Skeletal muscle tissue (tissue), 4 donors: ENCODE data around the gene WNT3. TPM values are rescaled to one million over a fixed set of nuclear protein-coding genes. Genes with fewer than 3 reads are reported as not detected.
"Not testable (repeated sequence)": the region's sequence is repeated elsewhere in the genome, so short reads cannot be mapped to it uniquely, and the experiment has no call there.

Experiments
- H3K27ac ChIP-seq: one replicate; pipeline ENCODE4 v1.7.0; 2013; ENCODE audit warnings: mild to moderate bottlenecking, low read depth, low read length, inconsistent platforms
- H3K27me3 ChIP-seq, 3 donors: one replicate each; pipeline ENCODE4 v1.7.0; 2013; ENCODE audit warnings: low read length in 3 of 3; ENCODE audit not compliant: control insufficient read depth in 3 of 3, insufficient read depth in 3 of 3
- H3K36me3 ChIP-seq, 3 donors: one replicate each; pipeline ENCODE4 v1.7.0; 2013; ENCODE audit warnings: low read length in 3 of 3; ENCODE audit not compliant: control insufficient read depth in 3 of 3, insufficient read depth in 3 of 3
- H3K4me1 ChIP-seq, 3 donors: one replicate each; pipeline ENCODE4 v1.7.0; 2013; ENCODE audit warnings: low read length in 3 of 3, mild to moderate bottlenecking in 3 of 3; ENCODE audit not compliant: control insufficient read depth in 3 of 3, insufficient read depth in 3 of 3
- H3K4me3 ChIP-seq, 3 donors: one replicate each; pipeline ENCODE4 v1.7.0; 2013; ENCODE audit warnings: low read length in 3 of 3
- H3K9ac ChIP-seq, 3 donors: one replicate each; pipeline ENCODE4 v1.7.0; 2013; ENCODE audit warnings: low read length in 3 of 3, mild to moderate bottlenecking in 3 of 3, moderate library complexity in 2 of 3, low read depth in 1 of 3
- H3K9me3 ChIP-seq, 3 donors: one replicate each; pipeline ENCODE4 v1.7.0; 2013; ENCODE audit warnings: low read length in 3 of 3; ENCODE audit not compliant: control insufficient read depth in 3 of 3
- total RNA-seq: library from RNA; depleted of rRNA; stranded (reverse); fragments of >200 nt; gene quantifications from one replicate; pipeline ENCODE4 v1.2.3, GENCODE V29; 2014
- donor health status: Osteomylitis.

The WNT3 gene
- total RNA-seq, 1 donor from 2014 or later: 1.0 TPM

GRCh38 chr17:46853896-46854444 lies 35.5 kb upstream of the WNT3 start:
- Histone ChIP-seq H3K9ac (no peak overlapping the region), H3K4me3 (no peak overlapping the region), H3K9me3 (no peaks in the 10 kb centered on the region), H3K27ac (no peak overlapping the region), H3K4me1 (peaks cover 0 to 6% (median 6%) of the 10 kb centered on the region in 3 donors), H3K36me3 (no peaks in the 10 kb centered on the region), H3K27me3 (peaks cover 44 to 45% (median 44%) of the 10 kb centered on the region in 3 donors)

- Histone ChIP-seq H3K36me3 (no peaks in the 10 kb centered on the region), H3K27me3 (peaks cover 58 to 63% (median 62%) of the 10 kb centered on the region in 3 donors), H3K9ac (no peak within 1 kb of the TSS), H3K9me3 (no peaks in the 10 kb centered on the region), H3K4me3 (peak within 1 kb of the TSS in 1 of 3 donors; percentile 41), H3K4me1 (peaks cover 0 to 6% (median 6%) of the 10 kb centered on the region in 3 donors), H3K27ac (no peak within 1 kb of the TSS)
Measured at GRCh38 chr17:46851029-46851741, 32.7 kb upstream of the WNT3 start, which contains the start of gene WNT9B. TSS of gene WNT9B (plus strand) at chr17:46851583. CDS start at chr17:46851639, 56 bp downstream.

- Histone ChIP-seq H3K9ac (no peak overlapping the region), H3K27me3 (peaks cover 61 to 63% (median 62%) of the 10 kb centered on the region in 3 donors), H3K4me3 (no peak overlapping the region), H3K4me1 (peaks cover 0 to 6% (median 6%) of the 10 kb centered on the region in 3 donors), H3K36me3 (no peaks in the 10 kb centered on the region), H3K27ac (no peak overlapping the region), H3K9me3 (no peaks in the 10 kb centered on the region)
Measured at GRCh38 chr17:46850688-46851028, 32.2 kb upstream of the WNT3 start.

GRCh38 chr17:46848534-46848933 lies 30.0 kb upstream of the WNT3 start:
- Histone ChIP-seq H3K4me1 (peaks cover 0 to 6% (median 6%) of the 10 kb centered on the region in 3 donors), H3K36me3 (no peaks in the 10 kb centered on the region), H3K27ac (no peak overlapping the region), H3K27me3 (peaks cover 54 to 65% (median 56%) of the 10 kb centered on the region in 3 donors), H3K9me3 (no peaks in the 10 kb centered on the region), H3K9ac (no peak overlapping the region), H3K4me3 (no peak overlapping the region)

- Histone ChIP-seq H3K27me3 (peaks cover 50 to 66% (median 58%) of the 10 kb centered on the region in 3 donors), H3K9ac (no peak overlapping the region), H3K4me1 (peaks cover 0 to 6% (median 6%) of the 10 kb centered on the region in 3 donors), H3K9me3 (peaks cover 2 to 4% (median 3%) of the 10 kb centered on the region in 3 donors), H3K27ac (no peak overlapping the region), H3K36me3 (no peaks in the 10 kb centered on the region), H3K4me3 (no peak overlapping the region)
Measured at GRCh38 chr17:46847204-46848191, 29.0 kb upstream of the WNT3 start.

- H3K27ac ChIP-seq: no peak overlapping the region
- H3K4me1 ChIP-seq: peaks cover 0 to 4% (median 0%) of the 10 kb centered on the region in 3 donors
- no peaks in the 10 kb centered on the region for H3K36me3 ChIP-seq
- H3K9ac ChIP-seq: no peak overlapping the region
- H3K9me3 ChIP-seq: peaks cover 2 to 4% (median 3%) of the 10 kb centered on the region in 3 donors
- H3K27me3 ChIP-seq: peaks cover 34 to 45% (median 36%) of the 10 kb centered on the region in 3 donors
- no peak overlapping the region for H3K4me3 ChIP-seq
Measured at GRCh38 chr17:46842835-46843234, 24.3 kb upstream of the WNT3 start.

- H3K4me1 ChIP-seq: peaks cover 0 to 4% (median 0%) of the 10 kb centered on the region in 3 donors
- no peak overlapping the region for H3K27ac ChIP-seq
- H3K9ac ChIP-seq: no peak overlapping the region
- H3K4me3 ChIP-seq: no peak overlapping the region
- no peaks in the 10 kb centered on the region for H3K36me3 ChIP-seq
- peaks cover 2 to 4% (median 3%) of the 10 kb centered on the region in 3 donors for H3K9me3 ChIP-seq
- H3K27me3 ChIP-seq: peaks cover 27 to 44% (median 37%) of the 10 kb centered on the region in 3 donors
Measured at GRCh38 chr17:46841561-46842379, 23.3 kb upstream of the WNT3 start.

- H3K9me3 ChIP-seq, H3K36me3 ChIP-seq, H3K4me1 ChIP-seq, H3K4me3 ChIP-seq, H3K27ac ChIP-seq, H3K9ac ChIP-seq: not testable (repeated sequence)
- H3K27me3 ChIP-seq: peaks cover 27 to 40% (median 28%) of the 10 kb centered on the region in 3 donors
Measured at GRCh38 chr17:46840596-46840995, 22.1 kb upstream of the WNT3 start.

- H3K27me3 ChIP-seq: peaks cover 25 to 34% (median 27%) of the 10 kb centered on the region in 3 donors
- peaks cover 2 to 4% (median 3%) of the 10 kb centered on the region in 3 donors for H3K9me3 ChIP-seq
- H3K9ac ChIP-seq: no peak overlapping the region
- H3K36me3 ChIP-seq: no peaks in the 10 kb centered on the region
- no peak overlapping the region for H3K27ac ChIP-seq
- H3K4me3 ChIP-seq: no peak overlapping the region
- peaks cover 0 to 4% (median 0%) of the 10 kb centered on the region in 3 donors for H3K4me1 ChIP-seq
Measured at GRCh38 chr17:46839211-46839610, 20.7 kb upstream of the WNT3 start.
